ENCODE measurements around the gene EEFSEC. TPM values are rescaled to one million over a fixed set of nuclear protein-coding genes. Genes with fewer than 3 reads are reported as not detected.

The EEFSEC gene
- total and polyA plus RNA-seq, 2 of the 8 experiments (the other 6 are each of a cell fraction or from before 2014, with no cell fraction given) = 13.1 to 19.8 TPM

DNA sequence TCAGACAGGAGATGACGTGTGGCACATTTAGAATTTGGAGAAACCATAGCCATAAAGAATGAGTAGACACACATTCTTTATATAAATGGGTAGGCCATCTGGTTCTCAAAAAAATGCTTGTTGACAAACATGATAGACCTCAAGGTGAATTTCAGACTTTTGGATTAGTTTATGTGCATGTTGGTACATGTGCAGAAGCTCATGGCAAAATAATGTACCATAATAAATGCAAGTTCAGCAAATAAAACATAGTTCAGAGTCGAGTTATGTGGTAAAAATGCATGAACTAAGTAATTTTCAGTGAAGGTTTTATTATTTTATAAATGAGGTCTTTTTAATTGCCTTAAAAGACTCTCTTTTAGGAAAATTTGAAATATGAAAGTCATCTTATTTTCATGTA is 24.6 kb downstream of the EEFSEC start:
- Histone ChIP-seq H3K4me2 (ENCODE audit: insufficient read depth in 1 of 2, low read depth in 2 of 2, low read length in 2 of 2) (no peak overlapping the region), H4K20me1 (replicated peaks in 1 of 2; ENCODE audit: control insufficient read depth in 1 of 2, insufficient read depth in 2 of 2, low read length in 2 of 2) (no peaks in the 10 kb centered on the region), H2BK5ac (ENCODE audit: low read depth, low read length) (no peak overlapping the region), H2BK15ac (ENCODE audit: low read length) (no peak overlapping the region), H3K14ac (ENCODE audit: insufficient read length) (no peak overlapping the region), H3K27ac (ENCODE audit: low read depth, low read length) (no peak overlapping the region), H3K4me1 (replicated peaks in 1 of 4; ENCODE audit: control insufficient read depth in 3 of 4, insufficient read depth in 4 of 4, low read length in 3 of 4) (peaks cover 4 to 22% (median 7%) of the 10 kb centered on the region in 4 experiments; a peak in 6 of 7 replicates), H3K27me3 (replicated peaks in 1 of 4; ENCODE audit: control insufficient read depth in 3 of 4, extremely low read depth in 1 of 4, insufficient read depth in 3 of 4, low read length in 3 of 4) (no peaks in the 10 kb centered on the region), H3K23ac (ENCODE audit: insufficient read length) (no peak overlapping the region), H3K36me3 (ENCODE audit: control insufficient read depth in 2 of 4, insufficient read depth in 4 of 4, low read length in 3 of 4) (no peaks in the 10 kb centered on the region), H3K4me3 (ENCODE audit: extremely low read depth in 1 of 4, insufficient read depth in 2 of 4, low read depth in 3 of 4, low read length in 4 of 4) (no peak overlapping the region), H3K9ac (replicated peaks in 1 of 4; ENCODE audit: extremely low read depth in 1 of 4, low read depth in 3 of 4, low read length in 3 of 4) (no peak overlapping the region), H2AFZ (ENCODE audit: low read length) (no peak overlapping the region), H3K4ac (replicated peaks; ENCODE audit: insufficient read length, low read depth, low read length) (no peak overlapping the region), H4K5ac (ENCODE audit: insufficient read length, low read depth, low read length) (no peak overlapping the region), H3K56ac (replicated peaks; ENCODE audit: insufficient read length, low read depth, low read length) (no peak overlapping the region), H3K79me2 (ENCODE audit: control insufficient read depth in 1 of 2, insufficient read depth in 2 of 2, low read length in 2 of 2) (no peaks in the 10 kb centered on the region), H3K23me2 (ENCODE audit: low read depth, low read length) (no peaks in the 10 kb centered on the region; the same call in 1 of the 2 replicates), H3K9me3 (ENCODE audit: insufficient read depth in 2 of 2, low read depth in 1 of 2, low read length in 1 of 2) (no peaks in the 10 kb centered on the region), H2BK12ac (ENCODE audit: low read depth, low read length) (no peak overlapping the region), H2BK120ac (replicated peaks; ENCODE audit: low read depth, low read length) (no peak overlapping the region), H2BK20ac (ENCODE audit: low read length) (no peak overlapping the region), H4K8ac (ENCODE audit: extremely low read depth, insufficient read depth, low read length) (no peak overlapping the region), H4K91ac (replicated peaks; ENCODE audit: insufficient read length, low read length) (no peak overlapping the region), H3K18ac (ENCODE audit: extremely low read depth, low read length) (no peak overlapping the region), H3K79me1 (ENCODE audit: low read depth, low read length) (0 out of 2 replicates have a peak, but pooled peaks cover 4% of the 10 kb centered on the region), H2AK5ac (ENCODE audit: low read depth, low read length) (no peak overlapping the region)
- ChIA-PET CTCF (ENCODE audit: partially characterized antibody) (interaction anchor here (2.2 to 2.5 kb wide), 2 partner anchors 49 to 144 kb away, joined by 7 to 11 read pairs; no protein-coding TSS in a partner anchor), POLR2A (ENCODE audit: partially characterized antibody) (interaction anchor here (1.9 kb wide), 1 partner anchor 9 kb away, joined by 6 read pairs; no protein-coding TSS in a partner anchor)
- no peak for TF ChIP-seq CBX5 (IDR thresholded peaks at IDR 0.05; ENCODE audit: low read depth, low read length)
- no peak for TF ChIP-seq POLR2AphosphoS5 (IDR thresholded peaks at IDR 0.05; ENCODE audit: low read depth, low read length)
- TF ChIP-seq EP300 (IDR thresholded peaks at IDR 0.05; ENCODE audit: borderline replicate concordance in 1 of 2, low read depth in 2 of 2, low read length in 2 of 2) = no peak
- TF ChIP-seq MAFK (IDR thresholded peaks at IDR 0.05; ENCODE audit: low read depth, low read length) = peak; percentile 29; the same call in 1 of the 2 replicates
- TF ChIP-seq HDAC2 (IDR thresholded peaks at IDR 0.05; ENCODE audit: borderline replicate concordance in 1 of 2, low read depth in 2 of 2, low read length in 2 of 2) = no peak
- TF ChIP-seq TBP (IDR thresholded peaks at IDR 0.05; ENCODE audit: low read depth, low read length) = no peak
- TF ChIP-seq HDAC6 (IDR thresholded peaks at IDR 0.05; ENCODE audit: low read depth, low read length) = no peak
- TF ChIP-seq YY1 (IDR thresholded peaks at IDR 0.05; ENCODE audit: low read depth, low read length) = no peak
- DNase-seq (ENCODE audit: low read depth in 1 of 2, low spot score in 2 of 2) (no peak), FAIRE-seq (no peak)
- 78% methylated on average over 2 of the region's 2 CpGs; no CpG with 5 or more reads in 1 of the 2 experiments for WGBS, 2 experiments (ENCODE audit: extremely low coverage in 1 of 2, insufficient coverage in 1 of 2, insufficient read length in 1 of 2, insufficient replicate concordance in 2 of 2, low coverage in 1 of 2, low lambda C conversion rate in 2 of 2, missing lambda C conversion rate in 1 of 2)
